Suppressor macrophage treated with lipopolysaccharide for 1 hour (primary cell): ENCODE results near the gene ARFGAP3.

Experiments
- DNase-seq, 3 donors: peaks; one replicate each; pipeline ENCODE4 v3.0.0-alpha.2; 2020 to 2022

ARFGAP3 gene

GRCh38 chr22:42856865-42857704 is at the start of gene ARFGAP3:
ARFGAP3 (minus strand) TSS chr22:42857273; CDS start chr22:42857182, 91 bp downstream.
- peak; percentile 98 to 100 (median 100) for DNase-seq

- DNase-seq: no peak
These were observed 48.7 kb upstream of the ARFGAP3 start for GRCh38 chr22:42905702-42906183.

- no peak for DNase-seq
These were observed 48.1 kb upstream of the ARFGAP3 start for GRCh38 chr22:42905217-42905616.

- DNase-seq: no peak
These were observed 47.0 kb upstream of the ARFGAP3 start for GRCh38 chr22:42904050-42904449.

GRCh38 chr22:42902875-42903510 is 45.9 kb upstream of the ARFGAP3 start:
- no peak for DNase-seq

GRCh38 chr22:42901790-42902508 is 44.9 kb upstream of the ARFGAP3 start:
- no peak for DNase-seq

GRCh38 chr22:42897960-42898359 is 40.9 kb upstream of the ARFGAP3 start:
- no peak for DNase-seq

- peak; percentile 33 to 53 (median 47) for DNase-seq
These were observed 38.5 kb upstream of the ARFGAP3 start for GRCh38 chr22:42895541-42895981.

GRCh38 chr22:42895087-42895486 is 38.0 kb upstream of the ARFGAP3 start:
- DNase-seq: peak; percentile 59 to 76 (median 70)

GRCh38 chr22:42893371-42894150 is 36.5 kb upstream of the ARFGAP3 start:
- no peak for DNase-seq

GRCh38 chr22:42892571-42893316 is 35.7 kb upstream of the ARFGAP3 start:
- DNase-seq: peak; percentile 28 to 50 (median 44)

GRCh38 chr22:42892156-42892555 is 35.1 kb upstream of the ARFGAP3 start:
- DNase-seq: peak in 1 of 3 donors; percentile 25

GRCh38 chr22:42891696-42892095 is 34.6 kb upstream of the ARFGAP3 start:
- no peak for DNase-seq

GRCh38 chr22:42891008-42891407 is 33.9 kb upstream of the ARFGAP3 start:
- DNase-seq: no peak

GRCh38 chr22:42889304-42889703 is 32.2 kb upstream of the ARFGAP3 start:
- peak; percentile 66 to 89 (median 86) for DNase-seq

- no peak for DNase-seq
These were observed 30.7 kb upstream of the ARFGAP3 start for GRCh38 chr22:42887523-42888507.

- no peak for DNase-seq
These were observed 30.0 kb upstream of the ARFGAP3 start for GRCh38 chr22:42887120-42887519.

GRCh38 chr22:42885446-42885845 is 28.4 kb upstream of the ARFGAP3 start:
- no peak for DNase-seq

- DNase-seq: no peak
These were observed 27.7 kb upstream of the ARFGAP3 start for GRCh38 chr22:42884616-42885375.

GRCh38 chr22:42883970-42884369 is 26.9 kb upstream of the ARFGAP3 start:
- no peak for DNase-seq
